ENCODE measurements around the gene FRMD1.

The FRMD1 gene

GRCh38 chr6:168110437-168110836 is 31.4 kb upstream of the FRMD1 start:
- H3K36me3 ChIP-seq = no peaks in the 10 kb centered on the region
- no peak for DNase-seq
- no peak for TF ChIP-seq CTCF (IDR thresholded peaks at IDR 0.05; ENCODE audit: low read depth, low read length)
- no peaks in the 10 kb centered on the region for H3K9me3 ChIP-seq (ENCODE audit: severe bottlenecking)
- no peak overlapping the region for H3K4me3 ChIP-seq (ENCODE audit: low read depth, low read length)
- H3K27ac ChIP-seq = no peak overlapping the region
- H3K27me3 ChIP-seq (ENCODE audit: insufficient read depth, low read depth, severe bottlenecking) = no peaks in the 10 kb centered on the region

- no peaks in the 10 kb centered on the region for H3K36me3 ChIP-seq
- no peak for TF ChIP-seq CTCF (IDR thresholded peaks at IDR 0.05; ENCODE audit: low read depth, low read length)
- no peaks in the 10 kb centered on the region for H3K27me3 ChIP-seq (ENCODE audit: insufficient read depth, low read depth, severe bottlenecking)
- no peak overlapping the region for H3K4me3 ChIP-seq (ENCODE audit: low read depth, low read length)
- DNase-seq = no peak
- no peak overlapping the region for H3K27ac ChIP-seq
- no peaks in the 10 kb centered on the region for H3K9me3 ChIP-seq (ENCODE audit: severe bottlenecking)
Observed at GRCh38 chr6:168109171-168109570, 30.2 kb upstream of the FRMD1 start.

DNA sequence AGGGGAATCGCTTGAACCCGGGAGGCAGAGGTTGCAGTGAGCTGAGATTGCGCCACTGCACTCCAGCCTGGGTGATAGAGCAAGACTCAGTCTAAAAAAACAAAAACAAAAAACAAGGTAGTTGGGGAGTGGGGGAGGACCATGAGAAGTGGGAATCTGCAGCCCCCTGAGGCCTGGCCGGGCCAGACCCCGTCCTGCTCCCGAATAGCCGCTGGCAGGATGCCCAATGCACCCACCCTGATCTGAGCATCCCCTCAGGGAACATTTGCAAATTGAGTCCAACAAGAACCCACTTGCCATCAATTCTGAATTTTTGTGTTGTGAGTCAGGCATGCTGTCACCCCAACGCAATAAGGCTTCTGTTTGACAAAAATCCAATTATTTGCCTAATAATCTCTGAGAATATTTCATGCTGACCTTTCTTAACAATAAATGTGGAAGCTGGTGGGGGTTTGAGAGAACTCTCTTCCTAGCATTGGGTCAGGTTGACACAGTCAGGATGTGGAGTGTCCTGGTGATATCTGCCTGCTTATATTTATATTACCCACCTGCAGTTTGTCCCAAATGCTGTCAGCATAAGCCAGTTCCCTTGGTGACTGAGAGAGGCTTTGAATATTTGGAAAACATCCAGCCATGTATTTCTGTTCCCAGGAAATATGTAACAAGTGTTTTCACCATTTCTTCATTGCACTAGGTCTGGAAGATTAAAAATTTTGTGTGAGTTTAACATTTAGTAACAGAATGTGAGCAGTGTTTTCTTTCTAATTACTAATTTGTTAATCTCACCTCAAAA is 28.4 kb upstream of the FRMD1 start:
- H3K27ac ChIP-seq = no peak overlapping the region
- no peak for TF ChIP-seq CTCF (IDR thresholded peaks at IDR 0.05; ENCODE audit: low read depth, low read length)
- H3K36me3 ChIP-seq = no peaks in the 10 kb centered on the region
- no peak overlapping the region for H3K4me3 ChIP-seq (ENCODE audit: low read depth, low read length)
- H3K9me3 ChIP-seq (ENCODE audit: severe bottlenecking) = no peaks in the 10 kb centered on the region
- no peak for DNase-seq
- no peaks in the 10 kb centered on the region for H3K27me3 ChIP-seq (ENCODE audit: insufficient read depth, low read depth, severe bottlenecking)

DNA sequence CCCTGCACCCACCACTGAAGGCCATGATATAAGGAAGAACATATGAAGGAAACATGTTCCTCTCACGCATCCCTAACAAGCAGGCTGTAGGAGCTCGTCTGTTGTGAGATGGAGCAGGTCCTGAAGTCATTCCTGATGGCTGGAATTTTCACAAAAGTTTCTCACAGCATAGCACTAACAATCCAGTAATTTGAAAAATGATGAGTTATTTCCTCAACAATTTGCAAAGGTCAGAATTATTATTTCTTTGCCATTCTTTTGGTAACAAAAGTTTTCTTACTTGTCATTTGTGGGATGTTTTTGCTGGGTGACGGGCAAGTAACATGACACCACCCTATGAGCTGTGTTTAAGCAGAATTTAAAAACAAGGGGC is 27.6 kb upstream of the FRMD1 start:
- Histone ChIP-seq H3K27me3 (ENCODE audit: insufficient read depth, low read depth, severe bottlenecking) (no peaks in the 10 kb centered on the region), H3K36me3 (no peaks in the 10 kb centered on the region), H3K4me3 (ENCODE audit: low read depth, low read length) (no peak overlapping the region), H3K27ac (no peak overlapping the region), H3K9me3 (ENCODE audit: severe bottlenecking) (no peaks in the 10 kb centered on the region)
- no peak for DNase-seq
- no peak for TF ChIP-seq CTCF (IDR thresholded peaks at IDR 0.05; ENCODE audit: low read depth, low read length)

DNA sequence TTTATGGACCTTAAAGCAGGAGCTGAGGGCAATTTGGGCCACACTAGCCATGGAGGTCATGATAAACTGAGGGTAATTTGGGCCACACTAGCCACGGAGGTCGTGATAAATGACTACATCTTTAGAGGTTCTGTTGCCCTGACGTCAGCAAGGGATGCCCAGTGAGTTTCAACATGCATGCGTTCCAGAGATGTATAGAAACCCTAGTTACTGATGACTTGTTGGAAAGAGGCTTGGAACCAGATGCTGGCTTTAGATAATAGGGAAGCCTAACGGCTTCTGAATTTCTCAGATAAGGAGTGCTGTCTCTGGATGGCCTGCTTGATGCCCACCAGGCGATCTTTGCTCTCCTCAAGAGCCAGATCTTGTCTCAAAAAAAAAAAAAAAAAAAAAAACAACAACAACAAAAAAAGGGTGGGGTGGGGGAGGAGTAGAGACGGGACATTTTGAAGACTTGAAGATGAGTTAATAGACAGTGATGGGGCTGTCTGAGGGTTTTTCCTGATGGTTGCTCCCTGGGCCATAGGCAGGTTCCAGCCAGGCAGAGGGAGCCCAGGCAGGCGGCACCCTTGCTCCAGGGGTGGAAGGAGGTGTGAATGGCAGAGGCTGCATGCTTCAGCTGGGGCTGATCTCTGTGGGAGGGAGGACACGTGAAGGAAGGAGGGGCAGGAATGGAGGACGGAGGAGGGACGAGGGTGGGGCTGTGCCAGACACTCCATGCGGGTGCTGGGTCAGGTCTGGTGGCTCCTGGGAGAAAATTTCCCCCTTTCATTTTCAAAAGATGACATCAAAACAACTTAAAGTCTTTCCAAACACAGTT is 27.0 kb upstream of the FRMD1 start:
- Histone ChIP-seq H3K9me3 (ENCODE audit: severe bottlenecking) (no peaks in the 10 kb centered on the region), H3K4me3 (ENCODE audit: low read depth, low read length) (no peak overlapping the region), H3K27me3 (ENCODE audit: insufficient read depth, low read depth, severe bottlenecking) (no peaks in the 10 kb centered on the region), H3K27ac (no peak overlapping the region), H3K36me3 (no peaks in the 10 kb centered on the region)
- DNase-seq = no peak
- TF ChIP-seq CTCF (IDR thresholded peaks at IDR 0.05; ENCODE audit: low read depth, low read length) = no peak
